ENCODE data around the gene WDFY4. TPM values are rescaled to one million over a fixed set of nuclear protein-coding genes. Genes with fewer than 3 reads are reported as not detected.

WDFY4 gene
- total RNA-seq, 2 donors from 2014 or later: not detected

- no peaks in the 10 kb centered on the region for H3K36me3 ChIP-seq (ENCODE audit: control insufficient read depth, insufficient read depth, low read length)
- H3K4me3 ChIP-seq (ENCODE audit: low read length): no peak overlapping the region
- TF ChIP-seq, protein P1, sequence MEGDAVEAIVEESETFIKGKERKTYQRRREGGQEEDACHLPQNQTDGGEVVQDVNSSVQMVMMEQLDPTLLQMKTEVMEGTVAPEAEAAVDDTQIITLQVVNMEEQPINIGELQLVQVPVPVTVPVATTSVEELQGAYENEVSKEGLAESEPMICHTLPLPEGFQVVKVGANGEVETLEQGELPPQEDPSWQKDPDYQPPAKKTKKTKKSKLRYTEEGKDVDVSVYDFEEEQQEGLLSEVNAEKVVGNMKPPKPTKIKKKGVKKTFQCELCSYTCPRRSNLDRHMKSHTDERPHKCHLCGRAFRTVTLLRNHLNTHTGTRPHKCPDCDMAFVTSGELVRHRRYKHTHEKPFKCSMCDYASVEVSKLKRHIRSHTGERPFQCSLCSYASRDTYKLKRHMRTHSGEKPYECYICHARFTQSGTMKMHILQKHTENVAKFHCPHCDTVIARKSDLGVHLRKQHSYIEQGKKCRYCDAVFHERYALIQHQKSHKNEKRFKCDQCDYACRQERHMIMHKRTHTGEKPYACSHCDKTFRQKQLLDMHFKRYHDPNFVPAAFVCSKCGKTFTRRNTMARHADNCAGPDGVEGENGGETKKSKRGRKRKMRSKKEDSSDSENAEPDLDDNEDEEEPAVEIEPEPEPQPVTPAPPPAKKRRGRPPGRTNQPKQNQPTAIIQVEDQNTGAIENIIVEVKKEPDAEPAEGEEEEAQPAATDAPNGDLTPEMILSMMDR (conservative IDR thresholded peaks at IDR 0.05): no peak
- no peak overlapping the region for H3K27ac ChIP-seq (ENCODE audit: low read depth, low read length)
- no peak overlapping the region for H3K9ac ChIP-seq (ENCODE audit: extremely low read depth, low read length, poor library complexity, severe bottlenecking)
- H3K9me3 ChIP-seq (ENCODE audit: control insufficient read depth, low read length): no peaks in the 10 kb centered on the region
- no peaks in the 10 kb centered on the region for H3K27me3 ChIP-seq (ENCODE audit: control insufficient read depth, insufficient read depth, low read length, poor library complexity, severe bottlenecking)
- no peaks in the 10 kb centered on the region for H3K36me3 Mint-ChIP-seq (ENCODE audit: low read depth)
- no peak overlapping the region for H3K27ac Mint-ChIP-seq
- H3K4me1 Mint-ChIP-seq: no peaks in the 10 kb centered on the region
- peaks cover 7% of the 10 kb centered on the region for H3K27me3 Mint-ChIP-seq (ENCODE audit: insufficient read depth)
- H3K4me1 ChIP-seq (ENCODE audit: control insufficient read depth, insufficient read depth, low read length): no peaks in the 10 kb centered on the region
- 93 to 96% methylated on average over 3 to 5 of the region's 5 CpGs for WGBS, 2 experiments (ENCODE audit: insufficient coverage in 1 of 2, insufficient read length in 1 of 2)
- no peak overlapping the region for H3K4me3 Mint-ChIP-seq
- DNase-seq: peak; percentile 11
- no peaks in the 10 kb centered on the region for H3K9me3 Mint-ChIP-seq
Measured at GRCh38 chr10:48729222-48729621, 44.5 kb downstream of the WDFY4 start.

DNA sequence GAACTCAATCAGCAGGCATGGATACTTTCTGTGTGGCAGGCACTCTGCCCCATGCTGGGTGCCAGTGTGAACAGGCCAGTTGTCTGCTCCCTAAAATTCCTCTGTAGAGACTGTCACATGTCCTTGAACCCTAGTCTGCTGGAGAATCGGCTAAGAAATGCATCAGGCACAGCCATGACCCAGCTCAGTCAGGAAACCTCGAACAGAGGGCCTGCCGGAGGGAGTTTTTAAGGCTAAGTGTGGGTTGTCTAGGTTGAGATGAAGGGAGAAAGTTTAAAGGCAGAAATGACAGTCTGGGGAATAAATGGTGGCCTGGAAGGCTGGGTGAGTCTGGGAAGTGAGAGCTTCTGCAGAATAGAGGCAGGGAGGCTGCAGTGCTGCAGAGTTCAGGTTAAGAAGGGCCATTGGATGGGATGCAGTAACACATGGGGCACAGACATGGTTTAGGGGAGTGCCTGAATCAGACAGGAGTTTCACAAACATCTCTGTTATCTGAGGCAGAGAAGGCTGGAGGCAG lies 45.3 kb downstream of the WDFY4 start:
- no peaks in the 10 kb centered on the region for H3K9me3 Mint-ChIP-seq
- H3K27ac Mint-ChIP-seq: no peak overlapping the region
- no peaks in the 10 kb centered on the region for H3K4me1 ChIP-seq (ENCODE audit: control insufficient read depth, insufficient read depth, low read length)
- no peaks in the 10 kb centered on the region for H3K4me1 Mint-ChIP-seq
- no peak overlapping the region for H3K4me3 Mint-ChIP-seq
- H3K27me3 ChIP-seq (ENCODE audit: control insufficient read depth, insufficient read depth, low read length, poor library complexity, severe bottlenecking): no peaks in the 10 kb centered on the region
- TF ChIP-seq, protein P1 (conservative IDR thresholded peaks at IDR 0.05): no peak
- H3K36me3 ChIP-seq (ENCODE audit: control insufficient read depth, insufficient read depth, low read length): no peaks in the 10 kb centered on the region
- H3K27me3 Mint-ChIP-seq (ENCODE audit: insufficient read depth): peaks cover 7% of the 10 kb centered on the region
- DNase-seq: peak; percentile 15
- H3K27ac ChIP-seq (ENCODE audit: low read depth, low read length): no peak overlapping the region
- H3K9me3 ChIP-seq (ENCODE audit: control insufficient read depth, low read length): no peaks in the 10 kb centered on the region
- no peak overlapping the region for H3K4me3 ChIP-seq (ENCODE audit: low read length)
- H3K9ac ChIP-seq (ENCODE audit: extremely low read depth, low read length, poor library complexity, severe bottlenecking): no peak overlapping the region
- WGBS, 2 experiments (ENCODE audit: insufficient coverage in 1 of 2, insufficient read length in 1 of 2): 89 to 95% methylated on average over 3 of the region's 3 CpGs
- H3K36me3 Mint-ChIP-seq (ENCODE audit: low read depth): no peaks in the 10 kb centered on the region

- no peak overlapping the region for H3K4me3 ChIP-seq (ENCODE audit: low read length)
- Mint-ChIP-seq H3K4me3 (no peak overlapping the region), H3K27me3 (ENCODE audit: insufficient read depth) (peaks cover 7% of the 10 kb centered on the region), H3K27ac (no peak overlapping the region), H3K36me3 (ENCODE audit: low read depth) (no peaks in the 10 kb centered on the region), H3K4me1 (no peaks in the 10 kb centered on the region), H3K9me3 (no peaks in the 10 kb centered on the region)
- H3K27ac ChIP-seq (ENCODE audit: low read depth, low read length): no peak overlapping the region
- WGBS, 2 experiments (ENCODE audit: insufficient coverage in 1 of 2, insufficient read length in 1 of 2): 93 to 95% methylated on average over 10 of the region's 10 CpGs
- no peaks in the 10 kb centered on the region for H3K9me3 ChIP-seq (ENCODE audit: control insufficient read depth, low read length)
- H3K9ac ChIP-seq (ENCODE audit: extremely low read depth, low read length, poor library complexity, severe bottlenecking): no peak overlapping the region
- no peaks in the 10 kb centered on the region for H3K27me3 ChIP-seq (ENCODE audit: control insufficient read depth, insufficient read depth, low read length, poor library complexity, severe bottlenecking)
- TF ChIP-seq, protein P1 (conservative IDR thresholded peaks at IDR 0.05): no peak
- H3K36me3 ChIP-seq (ENCODE audit: control insufficient read depth, insufficient read depth, low read length): no peaks in the 10 kb centered on the region
- H3K4me1 ChIP-seq (ENCODE audit: control insufficient read depth, insufficient read depth, low read length): no peaks in the 10 kb centered on the region
- no peak for DNase-seq
Measured at GRCh38 chr10:48731141-48731540, 46.5 kb downstream of the WDFY4 start.

Measured in endodermal cell (in vitro differentiated cells).